Upper lobe of right lung (tissue), 1 donor: ENCODE results near the gene MGAT4D. TPM values are rescaled to one million over a fixed set of nuclear protein-coding genes. Genes with fewer than 3 reads are reported as not detected.
"Not testable (repeated sequence)": the region's sequence is repeated elsewhere in the genome, so short reads cannot be mapped to it uniquely, and the experiment has no call there.

ENCODE experiments used
- ATAC-seq: fragments of 200-7000 bp; cut with Tn5 transposase; one replicate; pipeline ENCODE4 v1.9.1; 2020; ENCODE audit warnings: mild to moderate bottlenecking, moderate library complexity
- DNase-seq: peaks from one replicate; pipeline ENCODE4 v3.0.0-alpha.2; 2020
- H3K27ac ChIP-seq: fragments of 200-600 bp; one replicate; pipeline ENCODE4 v1.8.0; 2022
- H3K27me3 ChIP-seq: fragments of 200-600 bp; one replicate; pipeline ENCODE4 v1.8.0; 2022; ENCODE audit warnings: mild to moderate bottlenecking
- H3K36me3 ChIP-seq: fragments of 200-600 bp; one replicate; pipeline ENCODE4 v1.8.0; 2022
- H3K4me1 ChIP-seq: fragments of 200-600 bp; one replicate; pipeline ENCODE4 v1.8.0; 2022
- H3K4me3 ChIP-seq: fragments of 200-600 bp; one replicate; pipeline ENCODE4 v1.8.0; 2022; ENCODE audit warnings: mild to moderate bottlenecking
- H3K9me3 ChIP-seq: fragments of 200-600 bp; one replicate; pipeline ENCODE4 v1.8.0; 2022
- CTCF ChIP-seq: fragments of 200-600 bp; IDR thresholded peaks from one replicate; pipeline ENCODE4 v1.8.0; 2022; ENCODE audit warnings: antibody characterized with exemption
- intact Hi-C: fragments of 100-400 bp; cut with DNase I; formaldehyde crosslinking; loops from one replicate; pipeline ENCODE4 v1.11.0; 2022
- total RNA-seq: library from RNA; stranded (reverse); fragmentation: NEBNext Ultra II Directional; extraction: Animal tissue kit (Norgen Biotek cat#: 25700); gene quantifications from one replicate; pipeline ENCODE4 v1.2.1, GENCODE V29; 2021
- donor health status: DM: no; HTN: yes; CAD: no; lungs with severe emphysema.

The MGAT4D gene
- total RNA-seq, 1 donor from 2014 or later = not detected

- no peak for ATAC-seq
- Histone ChIP-seq H3K4me1 (peaks cover 12% of the 10 kb centered on the region), H3K36me3 (no peaks in the 10 kb centered on the region), H3K4me3 (peak overlapping the region; percentile 62), H3K27me3 (peaks cover 4% of the 10 kb centered on the region), H3K9me3 (no peaks in the 10 kb centered on the region), H3K27ac (no peak overlapping the region)
- DNase-seq = no peak
- TF ChIP-seq CTCF = no peak
- intact Hi-C loops = no loop called here
Measured at GRCh38 chr4:140427919-140428471, 70.1 kb downstream of the MGAT4D start.

DNA sequence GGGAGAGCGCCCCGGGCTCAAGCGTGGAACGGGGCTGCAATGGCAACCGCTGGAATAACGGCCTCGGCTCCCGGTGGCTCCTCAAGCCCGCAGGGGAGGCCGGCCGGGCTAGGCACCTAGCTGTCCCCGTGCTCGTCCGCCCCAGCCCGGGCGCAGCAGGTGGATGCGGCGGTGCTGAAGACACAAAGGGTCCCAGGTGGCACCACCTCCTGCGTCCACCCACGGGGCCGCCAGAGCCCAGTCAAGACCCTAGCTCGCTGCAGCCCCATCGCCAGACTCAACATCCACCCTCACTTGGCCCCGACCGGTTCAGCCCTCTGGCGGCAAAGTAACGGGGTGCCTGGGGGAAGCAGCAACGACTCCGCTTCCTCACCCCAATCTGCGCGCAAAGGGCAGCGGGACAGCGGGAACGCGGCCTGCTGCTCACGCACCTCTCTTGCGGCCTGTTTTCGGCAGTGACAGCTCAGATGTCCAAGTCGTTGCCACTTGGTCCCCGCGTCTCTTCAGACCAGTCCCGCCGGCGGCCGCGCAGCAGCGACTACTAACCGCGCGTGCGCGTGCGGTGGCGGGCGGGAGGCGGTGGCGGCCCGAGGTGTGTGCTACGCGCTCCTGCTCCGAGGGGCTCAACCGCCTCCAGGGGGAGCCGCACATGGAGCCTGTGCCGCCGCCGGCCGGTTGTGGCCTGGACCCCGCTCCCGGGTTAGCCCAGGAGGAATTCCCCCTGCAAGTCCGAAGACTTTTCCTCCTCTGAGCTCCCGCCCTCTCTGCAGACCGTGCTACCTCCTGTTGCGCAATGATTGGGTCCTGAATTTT lies 70.8 kb downstream of the MGAT4D start, which contains the start of gene CLGN:
Gene CLGN, minus strand, starts transcription at position 543 of the 813 bp plus-strand sequence. CDS start 14,570 bp downstream, outside the sequence.
- Histone ChIP-seq H3K9me3 (no peaks in the 10 kb centered on the region), H3K4me1 (peaks cover 12% of the 10 kb centered on the region), H3K27me3 (peaks cover 4% of the 10 kb centered on the region), H3K4me3 (peak within 1 kb of the TSS; percentile 62), H3K27ac (no peak within 1 kb of the TSS), H3K36me3 (no peaks in the 10 kb centered on the region)
- peak; percentile 85 for DNase-seq
- TF ChIP-seq CTCF = peak; percentile 40
- ATAC-seq = peak; percentile 93
- intact Hi-C loops = no loop called here

- ATAC-seq (peak; percentile 17), DNase-seq (no peak)
- Histone ChIP-seq H3K27me3 (peaks cover 4% of the 10 kb centered on the region), H3K27ac (no peak overlapping the region), H3K4me1 (peaks cover 12% of the 10 kb centered on the region), H3K4me3 (peak overlapping the region; percentile 62), H3K36me3 (no peaks in the 10 kb centered on the region), H3K9me3 (no peaks in the 10 kb centered on the region)
- TF ChIP-seq CTCF = no peak
- intact Hi-C loops = no loop called here
Measured at GRCh38 chr4:140426610-140427105, 71.4 kb downstream of the MGAT4D start.

DNA sequence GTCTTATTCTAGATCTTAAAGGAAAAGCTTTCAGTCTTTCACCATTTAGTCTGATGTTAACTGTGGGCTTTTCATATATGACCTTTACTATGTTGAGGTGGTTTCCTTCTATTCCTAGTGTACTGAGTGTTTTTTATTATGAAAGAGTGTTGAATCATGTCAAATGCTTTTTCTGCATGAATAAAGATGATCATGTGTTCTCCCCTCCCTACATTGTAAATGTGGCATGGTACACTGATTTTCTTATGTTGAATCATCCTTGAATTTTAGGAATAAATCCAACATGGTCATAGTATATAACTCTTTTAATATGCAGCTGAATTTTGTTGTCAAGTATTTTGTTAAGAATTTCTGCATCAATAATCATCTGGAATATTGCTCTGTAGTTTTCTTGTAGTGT lies 75.0 kb downstream of the MGAT4D start:
- no peak for DNase-seq
- no peak for TF ChIP-seq CTCF
- no peaks in the 10 kb centered on the region for H3K9me3 ChIP-seq
- H3K27ac ChIP-seq = no peak overlapping the region
- no peak for ATAC-seq
- H3K36me3 ChIP-seq = no peaks in the 10 kb centered on the region
- peaks cover 4% of the 10 kb centered on the region for H3K27me3 ChIP-seq
- H3K4me3 ChIP-seq = no peak overlapping the region
- peaks cover 11% of the 10 kb centered on the region for H3K4me1 ChIP-seq
- intact Hi-C loops = no loop called here

GRCh38 chr4:140413130-140413969 lies 84.7 kb downstream of the MGAT4D start:
- H3K27me3 ChIP-seq, H3K9me3 ChIP-seq, H3K36me3 ChIP-seq, H3K27ac ChIP-seq, ATAC-seq, DNase-seq, intact Hi-C loops, H3K4me1 ChIP-seq, H3K4me3 ChIP-seq: not testable (repeated sequence)
